GM19468 (cell line): Measurements from ENCODE around the gene FRAS1.
"Not testable (repeated sequence)": the region's sequence is repeated elsewhere in the genome, so short reads cannot be mapped to it uniquely, and the experiment has no call there.

Source experiments
- ATAC-seq: cut with Tn5 transposase; IDR thresholded peaks from one replicate; pipeline ENCODE4 v1.9.1; 2021; ENCODE audit warnings: mild to moderate bottlenecking, moderate library complexity, moderate number of reproducible peaks; ENCODE audit not compliant: unreplicated experiment; ENCODE audit errors: extremely low read depth

The FRAS1 gene

DNA sequence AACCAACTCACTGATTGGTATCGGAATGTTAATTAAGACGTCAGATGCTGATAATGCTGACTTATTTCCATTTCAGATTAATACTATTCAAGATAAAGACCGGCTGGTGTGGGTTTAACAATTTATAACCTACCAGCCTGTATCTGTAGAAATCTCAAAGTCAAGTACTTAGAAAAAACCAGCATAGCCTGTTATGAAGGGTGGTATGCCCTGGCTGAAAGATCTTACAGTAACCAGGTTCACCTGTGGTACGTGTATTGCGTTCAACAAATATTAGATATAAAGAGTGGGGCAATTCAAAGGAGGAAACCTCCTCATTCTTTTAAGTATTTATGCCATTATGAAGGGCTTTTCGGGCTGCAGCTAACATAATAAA is 253.6 kb downstream of the FRAS1 start:
- ATAC-seq: no peak

DNA sequence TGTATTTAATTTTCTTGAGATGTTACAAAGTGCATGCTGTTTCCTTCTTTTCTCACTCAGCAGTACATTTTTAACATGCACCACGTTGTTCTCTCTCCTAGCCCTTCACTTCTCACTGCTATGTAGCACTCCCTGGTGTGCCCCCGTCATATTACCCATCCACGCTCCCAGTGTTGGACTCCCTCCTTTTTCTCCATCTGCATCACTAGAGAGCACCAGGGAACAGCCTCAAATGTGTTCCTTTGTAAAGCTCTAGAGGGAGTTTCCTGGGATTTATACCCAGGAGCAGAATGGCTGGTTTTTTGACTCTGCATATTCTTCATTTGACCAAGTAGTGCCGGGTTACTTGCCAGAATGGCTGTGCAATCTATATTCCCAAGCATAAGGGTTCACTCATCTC is 254.2 kb downstream of the FRAS1 start:
- ATAC-seq: no peak

DNA sequence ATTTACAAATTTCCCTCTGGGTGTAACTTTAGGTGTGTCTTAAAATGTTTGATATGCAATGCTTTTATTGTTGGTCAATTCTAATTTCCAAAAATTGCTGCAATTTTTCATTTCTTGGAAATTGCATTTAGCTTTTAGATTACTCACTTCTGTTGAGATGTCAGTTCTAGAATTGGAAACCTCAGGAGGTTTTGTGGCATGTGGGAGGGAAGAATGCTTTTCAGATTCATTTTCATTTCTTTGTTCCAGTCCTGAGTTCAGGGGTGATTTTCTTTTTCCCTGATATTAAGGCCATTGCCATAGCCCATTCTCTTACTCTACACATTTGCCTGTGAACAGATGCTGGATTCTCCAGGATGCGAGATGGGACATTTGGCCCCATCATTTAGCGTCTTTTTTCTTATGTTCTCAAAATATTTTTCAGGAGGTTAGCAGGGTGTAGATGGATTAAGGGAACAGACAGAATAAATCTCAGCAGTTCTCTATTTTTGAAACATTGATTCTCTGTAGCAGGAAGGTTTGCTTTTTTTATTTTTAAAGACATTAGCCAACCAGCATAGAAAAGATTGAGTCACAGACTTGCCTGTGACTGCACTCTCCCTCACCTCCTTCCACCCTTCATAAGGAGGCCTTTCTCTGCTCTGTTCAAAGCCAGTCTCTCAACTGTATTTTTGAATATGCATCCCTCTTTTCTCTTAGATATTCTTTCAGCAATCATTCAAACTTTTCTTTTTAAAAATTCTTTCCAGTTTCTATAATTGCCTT is 256.0 kb downstream of the FRAS1 start:
- ATAC-seq: no peak

DNA sequence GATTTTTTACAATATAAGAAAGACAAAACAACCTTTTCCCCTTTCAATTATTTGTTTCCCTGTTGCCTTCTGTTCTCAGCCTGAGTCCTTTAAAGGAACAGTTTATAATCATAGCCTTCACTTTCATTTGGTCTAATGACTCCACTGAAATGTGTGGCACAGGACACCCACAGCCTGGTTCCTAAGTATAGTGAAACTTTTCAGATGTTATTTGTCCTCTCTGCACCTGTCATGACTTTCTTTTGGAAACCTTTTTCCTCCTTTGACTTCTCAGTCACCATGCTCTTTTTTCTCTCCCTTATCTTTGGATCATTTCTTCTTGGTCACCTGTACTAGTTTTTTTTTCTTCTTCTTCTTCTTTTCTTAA is 256.6 kb downstream of the FRAS1 start:
- ATAC-seq: no peak

DNA sequence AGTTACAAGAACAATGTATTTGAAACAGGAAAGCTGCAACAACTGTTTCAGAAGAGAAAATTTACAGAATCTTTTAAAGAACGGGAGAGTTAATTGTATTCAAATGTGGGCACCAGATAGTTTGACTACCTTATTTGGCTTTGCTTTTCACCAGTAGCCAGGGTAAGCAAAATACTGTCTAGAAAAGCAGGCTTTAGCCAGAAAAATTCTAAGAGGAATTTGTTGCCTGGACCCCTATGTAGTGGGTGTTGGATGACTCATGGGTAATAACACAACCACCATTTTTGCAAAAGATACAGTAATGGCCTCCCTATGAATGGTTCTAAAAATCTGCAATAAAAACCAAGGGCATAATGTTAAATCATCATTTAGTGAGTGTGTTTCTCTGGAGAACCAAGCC is 261.0 kb downstream of the FRAS1 start:
- ATAC-seq: no peak

DNA sequence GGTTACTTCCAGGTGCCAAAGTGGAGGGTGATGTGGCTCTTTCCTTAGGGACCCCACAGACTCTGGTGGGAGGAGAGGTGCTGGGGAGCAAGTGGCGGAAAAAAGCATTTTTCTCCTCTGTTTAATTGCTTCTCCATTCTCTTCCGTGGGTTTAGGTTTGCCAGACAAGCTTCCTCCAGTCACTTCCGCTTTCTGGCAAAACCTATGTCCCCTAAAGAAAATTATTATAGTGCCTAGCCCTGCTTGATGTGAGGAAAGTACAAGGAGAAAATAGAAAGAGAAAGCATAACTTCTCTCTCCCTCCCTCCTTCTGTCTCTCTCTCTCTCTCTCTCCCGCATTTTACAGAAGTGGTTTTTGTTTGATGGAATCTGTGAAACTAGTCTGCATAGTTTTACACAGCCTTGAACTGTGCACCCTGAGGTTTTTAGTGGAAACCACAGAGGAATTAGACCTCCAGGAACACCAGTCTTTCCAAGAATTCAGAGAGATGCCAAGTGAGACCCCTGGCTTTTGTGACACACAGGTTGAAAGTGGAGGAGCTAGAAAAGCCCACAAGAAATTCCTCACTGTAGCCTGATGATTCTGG is 263.3 kb downstream of the FRAS1 start:
- ATAC-seq: no peak

DNA sequence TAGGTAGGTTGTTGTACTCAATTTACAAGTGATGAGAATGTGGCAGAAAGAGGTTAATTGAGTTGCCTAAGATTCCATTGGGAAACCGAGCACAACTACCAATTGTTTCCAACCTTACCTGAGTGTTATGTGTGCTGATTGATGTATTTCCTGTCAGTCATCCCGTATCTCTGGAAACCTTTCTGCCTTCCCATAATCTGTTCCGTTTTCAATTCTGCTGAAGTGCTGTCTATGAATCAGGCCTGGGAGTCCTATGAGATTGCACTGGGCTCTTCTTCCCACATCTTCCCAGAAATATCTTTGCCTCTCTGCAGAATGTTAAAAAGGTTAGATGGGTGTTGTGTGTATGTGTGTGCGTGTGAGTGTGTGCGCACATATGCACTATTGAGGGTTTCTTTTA is 264.9 kb downstream of the FRAS1 start:
- ATAC-seq: no peak

DNA sequence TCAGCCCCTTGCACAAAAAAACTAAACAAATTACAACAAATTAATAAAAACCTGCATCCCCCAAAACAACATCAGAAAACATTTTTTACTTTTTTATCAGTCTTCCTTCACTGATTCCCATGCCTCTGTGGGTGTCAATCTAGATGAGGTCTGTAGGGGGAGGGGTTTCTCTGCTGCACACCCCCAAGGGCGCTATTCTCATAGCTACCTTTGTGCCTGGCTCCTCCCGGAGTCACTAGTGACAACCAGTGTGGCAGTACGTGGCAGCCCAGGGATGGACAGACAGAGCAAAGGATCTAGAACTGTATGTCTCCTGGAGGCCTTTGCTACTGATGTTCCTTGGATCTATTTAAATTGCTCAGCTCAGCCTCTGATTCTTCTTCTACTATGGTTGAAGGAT is 266.3 kb downstream of the FRAS1 start:
- ATAC-seq: no peak

DNA sequence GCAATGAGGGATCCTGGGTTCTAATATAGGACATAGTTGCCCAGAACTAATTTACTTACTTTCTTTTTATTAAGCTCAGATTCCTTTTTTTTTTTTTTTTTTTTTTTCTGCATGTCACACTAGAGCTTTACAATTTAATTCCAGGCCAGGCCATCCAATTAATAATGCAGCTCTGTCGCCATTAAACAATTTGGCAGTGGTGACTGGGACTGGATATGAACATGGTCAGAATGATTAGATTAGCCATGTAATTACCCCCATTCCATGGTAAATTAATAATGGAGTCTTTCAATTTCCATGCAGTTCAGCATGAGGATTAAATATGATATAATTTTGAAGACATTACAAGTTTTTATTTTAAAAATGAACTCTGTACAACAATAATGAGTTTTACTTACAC is 267.5 kb downstream of the FRAS1 start:
- ATAC-seq: no peak

DNA sequence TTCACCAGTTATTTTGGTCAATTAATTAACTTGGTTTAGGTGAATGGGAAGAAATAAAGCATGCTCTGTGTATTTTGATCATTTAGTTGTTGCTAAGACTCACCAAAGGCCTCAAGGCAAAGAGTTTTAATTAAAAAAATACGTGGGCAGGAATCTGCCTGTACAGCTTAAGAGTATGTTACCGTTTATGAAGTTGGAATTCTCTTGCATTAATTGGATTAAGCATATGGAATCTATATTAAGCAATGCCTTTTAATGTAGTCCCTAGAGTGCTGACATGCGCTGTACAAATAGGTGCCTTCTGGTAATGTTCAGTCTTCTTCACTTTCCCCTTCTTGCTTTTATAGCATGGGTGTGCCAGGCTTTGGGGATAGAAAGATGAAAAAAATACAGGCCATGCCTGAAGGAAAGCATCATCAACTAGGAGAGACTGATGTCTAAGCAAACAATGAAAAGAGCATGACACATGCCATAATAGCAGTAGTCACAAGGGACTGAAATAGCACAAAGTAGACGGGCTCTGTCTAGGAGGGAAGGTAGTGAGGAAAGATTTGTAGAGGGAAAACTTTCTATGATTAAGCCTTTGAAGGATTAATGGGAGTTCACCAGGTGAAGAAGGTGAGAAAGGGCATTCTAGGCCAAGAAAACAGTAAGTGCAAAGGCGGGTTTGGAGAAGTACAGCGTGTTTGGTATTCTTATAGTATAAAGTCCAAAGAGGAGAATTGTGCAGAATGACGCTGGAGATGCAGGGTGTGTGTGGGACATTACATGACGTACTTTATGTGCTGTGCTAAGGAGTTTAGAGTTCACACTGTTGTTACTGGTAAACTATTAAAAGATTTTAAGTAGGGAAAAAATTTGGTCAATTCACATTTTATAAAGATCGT is 268.4 kb downstream of the FRAS1 start:
- no peak for ATAC-seq

DNA sequence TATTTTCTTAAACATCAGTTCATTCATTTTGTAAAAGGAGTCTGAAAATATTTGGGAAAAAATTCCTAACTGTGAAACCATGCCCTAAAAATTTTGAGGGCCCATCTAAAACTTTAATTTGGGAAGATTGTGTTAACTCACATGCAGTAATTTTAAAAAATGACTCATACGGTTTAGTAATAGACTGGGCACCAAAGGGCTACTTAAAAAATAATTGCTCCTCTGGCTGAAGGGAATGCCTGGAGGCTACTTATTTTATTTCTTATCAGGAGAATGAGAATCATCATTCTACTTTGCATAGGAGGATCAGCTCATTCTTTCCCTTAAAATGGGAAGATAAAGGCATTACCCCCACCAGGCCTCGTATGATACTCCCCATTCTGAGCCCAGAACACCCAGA is 271.5 kb downstream of the FRAS1 start:
- ATAC-seq: not testable (repeated sequence)

DNA sequence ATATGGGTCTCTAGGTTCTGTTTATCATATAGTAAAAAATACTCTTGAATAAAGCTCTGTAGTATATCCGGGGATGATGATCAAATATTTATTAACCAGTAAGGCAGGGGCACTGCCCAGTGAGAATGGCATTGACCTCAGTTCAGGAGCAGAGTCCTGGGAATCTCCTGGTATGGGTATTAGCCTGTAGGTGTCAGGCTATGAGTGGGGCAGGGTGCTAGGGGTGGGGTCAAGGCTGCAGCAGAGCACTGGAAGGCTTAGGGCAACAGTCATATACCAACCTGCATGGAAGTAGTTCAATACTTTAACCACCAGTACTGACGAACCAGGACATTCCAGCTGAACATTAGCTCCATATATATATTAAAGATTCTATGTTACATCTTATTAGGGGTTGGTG is 274.1 kb downstream of the FRAS1 start:
- no peak for ATAC-seq

DNA sequence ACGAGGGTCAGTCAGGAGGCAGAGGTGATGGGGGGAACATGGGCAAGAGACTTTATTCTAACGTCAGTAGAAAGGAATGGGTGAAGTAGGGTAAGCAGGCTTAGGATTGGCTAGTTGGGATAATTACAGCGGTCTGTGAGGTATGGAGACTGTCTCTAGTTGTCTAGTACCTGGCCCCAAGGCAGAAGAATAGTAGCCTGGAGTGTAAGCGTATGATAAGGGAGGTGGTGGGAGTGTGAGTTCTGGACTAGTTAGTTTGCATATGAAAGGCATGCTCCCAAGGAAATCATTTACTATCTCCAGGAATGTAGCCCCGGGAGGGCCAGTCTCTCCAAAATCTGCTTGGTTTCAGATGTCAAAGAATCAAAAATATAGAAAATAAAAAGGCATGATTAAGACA is 274.8 kb downstream of the FRAS1 start:
- ATAC-seq: no peak

DNA sequence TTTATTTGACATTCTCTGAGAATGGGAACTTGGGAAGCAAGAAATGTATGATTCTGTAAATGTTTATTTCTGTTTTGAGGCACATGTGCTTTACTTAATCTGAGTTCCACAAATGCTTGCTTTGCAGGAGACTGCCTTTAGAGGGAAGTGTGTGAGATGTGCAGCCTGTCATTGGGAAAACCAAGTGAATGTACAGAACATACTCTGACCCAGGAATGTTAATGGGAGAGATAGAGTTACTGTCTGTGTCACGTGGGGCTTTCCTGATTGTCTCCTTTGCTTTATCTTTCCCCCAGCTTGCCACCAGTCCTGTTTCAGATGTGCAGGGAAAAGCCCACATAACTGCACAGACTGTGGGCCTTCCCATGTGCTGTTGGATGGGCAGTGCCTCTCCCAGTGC is 275.9 kb downstream of the FRAS1 start:
- ATAC-seq: no peak

DNA sequence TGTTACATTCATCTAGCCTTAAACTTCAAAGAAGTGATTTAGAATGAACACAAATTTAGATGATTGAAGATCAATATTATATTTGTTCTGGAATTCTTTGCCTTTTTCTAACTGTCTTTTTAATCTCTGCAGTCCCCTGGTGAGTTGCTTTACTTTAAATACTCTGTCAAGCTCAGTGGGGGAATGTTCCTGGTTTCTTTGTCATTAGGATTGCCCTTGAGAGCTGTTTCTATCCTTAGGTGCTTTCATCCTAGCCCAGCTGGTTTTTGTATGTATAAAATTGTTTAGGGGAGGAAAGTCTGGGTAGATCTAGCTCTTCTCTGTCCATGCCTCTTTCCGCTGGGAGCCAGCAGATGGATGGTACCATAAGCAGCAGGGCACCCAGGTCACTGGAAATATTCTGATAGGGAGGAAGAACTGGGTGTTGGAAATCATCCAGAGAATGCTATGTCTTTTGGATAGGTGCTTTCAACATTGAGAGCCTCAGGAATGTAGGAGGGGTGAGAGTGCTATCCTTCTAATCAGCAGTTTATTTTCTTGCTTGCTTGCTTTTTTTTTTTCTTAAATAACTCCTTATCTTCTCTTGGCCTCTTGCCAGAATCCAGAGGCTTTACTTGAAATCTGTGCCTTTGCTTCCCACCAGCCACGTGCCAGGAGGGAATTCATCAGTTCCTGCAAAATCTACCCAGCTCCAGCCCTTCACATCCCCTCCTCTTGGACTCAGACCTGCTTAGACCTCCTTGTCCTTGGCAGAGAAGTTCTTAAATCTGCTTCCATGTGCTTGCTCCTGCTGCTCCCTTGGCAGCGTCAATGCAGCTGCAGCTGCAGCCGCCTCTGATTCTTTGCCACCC is 279.2 kb downstream of the FRAS1 start:
- ATAC-seq: no peak

DNA sequence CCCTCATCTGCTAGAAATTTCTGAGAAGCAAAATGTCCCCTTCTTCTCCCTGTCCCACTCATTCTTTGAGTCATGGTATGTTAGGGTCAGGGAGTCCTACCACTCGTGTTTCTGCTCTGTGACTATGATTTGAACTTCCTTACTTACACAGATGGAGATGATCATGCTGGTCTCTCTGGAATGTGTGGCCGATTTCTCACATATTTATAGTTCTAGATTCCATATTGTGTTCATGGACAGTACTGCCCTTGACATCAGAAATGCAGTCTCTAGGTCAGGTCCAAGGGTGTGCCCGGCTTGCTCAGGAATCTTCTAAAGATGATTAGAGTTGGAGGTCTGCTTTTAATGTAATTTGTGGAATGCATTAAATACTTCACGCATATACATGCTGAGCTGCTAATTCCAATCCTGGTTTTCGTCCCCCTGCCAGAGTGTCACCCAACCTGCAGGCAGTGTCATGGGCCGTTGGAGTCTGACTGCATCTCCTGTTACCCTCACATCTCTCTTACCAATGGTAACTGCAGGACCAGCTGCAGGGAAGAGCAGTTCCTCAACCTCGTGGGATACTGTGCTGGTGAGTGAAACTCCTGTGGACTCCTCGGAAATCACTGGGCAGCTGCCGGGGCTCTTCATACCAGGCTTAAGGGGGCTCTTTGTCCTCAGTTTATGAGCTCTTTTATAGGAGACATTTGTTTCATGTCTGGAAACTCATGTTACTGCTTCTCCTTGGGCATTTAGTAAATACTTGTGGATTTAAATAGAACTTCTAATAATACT is 280.3 kb downstream of the FRAS1 start:
- ATAC-seq: no peak

DNA sequence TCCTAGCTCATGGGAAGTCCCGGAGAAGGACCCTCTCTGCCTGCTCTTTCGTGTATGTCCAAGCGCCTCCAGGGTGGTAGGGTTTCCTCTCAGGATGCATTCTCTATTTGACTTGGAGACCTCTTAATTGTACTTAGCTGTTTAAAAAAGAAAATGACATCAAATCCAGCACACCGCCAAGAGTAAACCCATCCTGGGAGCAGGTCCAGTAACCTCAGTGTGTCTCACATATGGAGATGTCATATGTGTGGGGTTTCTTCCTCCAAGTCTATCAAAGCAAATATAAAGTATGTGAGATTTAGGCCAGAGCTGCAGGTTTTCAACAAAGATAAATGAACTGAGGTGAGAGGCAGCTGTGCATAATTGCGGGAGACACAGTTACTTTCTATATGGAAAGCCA is 285.0 kb downstream of the FRAS1 start:
- ATAC-seq: no peak

DNA sequence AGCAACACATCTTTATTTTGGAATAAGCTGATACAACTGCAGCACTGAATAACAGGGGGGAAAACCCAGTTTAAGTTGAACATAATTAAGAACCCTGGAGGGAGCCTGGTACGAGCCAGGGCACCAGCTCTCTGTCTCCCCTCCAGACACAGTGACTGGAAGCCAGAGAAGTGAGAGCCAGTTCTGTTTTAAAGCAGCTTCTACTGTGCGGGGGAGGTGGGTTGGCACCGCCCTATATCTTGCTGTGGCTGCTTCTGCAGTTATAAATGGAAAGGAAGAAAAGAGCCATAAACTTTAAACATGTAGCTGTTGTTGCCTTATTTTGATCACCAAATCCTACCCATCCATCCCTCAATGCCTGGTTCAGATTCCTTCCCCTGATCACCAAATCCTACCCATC is 286.6 kb downstream of the FRAS1 start:
- no peak for ATAC-seq

DNA sequence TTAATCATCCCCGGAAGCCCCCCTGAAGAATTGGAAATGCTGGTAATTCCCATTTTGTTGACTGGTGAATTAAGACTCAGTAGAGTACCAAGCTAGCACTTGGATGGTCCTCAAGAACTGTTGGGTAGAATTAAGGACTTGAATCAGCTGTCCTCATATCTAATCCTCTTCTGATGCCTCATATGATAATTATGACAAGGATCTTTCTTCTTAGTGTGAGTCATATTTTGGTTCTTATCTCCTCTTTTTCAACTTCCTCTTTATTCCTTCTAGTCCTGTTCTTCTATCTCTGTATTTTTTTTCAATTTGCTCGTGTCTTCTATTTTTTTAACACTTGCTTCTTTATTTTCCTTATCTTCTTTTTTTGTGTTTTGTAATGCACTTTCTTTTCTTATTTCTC is 288.1 kb downstream of the FRAS1 start:
- no peak for ATAC-seq

DNA sequence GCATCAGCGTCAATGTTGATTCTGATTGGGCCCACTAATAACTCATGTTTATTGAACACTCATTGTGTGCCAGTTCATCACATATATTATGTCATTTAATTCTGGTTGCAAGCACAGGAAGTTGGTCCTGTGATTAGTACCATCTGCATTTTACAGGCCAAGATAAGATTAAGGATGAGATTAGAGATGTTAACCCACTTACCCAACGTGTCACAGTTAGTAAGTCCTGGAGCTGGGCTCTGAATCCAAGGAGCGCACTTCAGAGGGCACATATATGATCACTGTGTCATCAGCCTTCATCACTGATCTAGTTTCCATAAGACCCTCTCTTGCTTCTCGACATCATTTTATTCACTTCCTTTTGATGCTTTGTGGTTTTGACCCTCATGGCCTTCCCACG is 289.1 kb downstream of the FRAS1 start:
- no peak for ATAC-seq
